Breast epithelium (tissue), 3 donors: ENCODE data around the gene MAP3K14.

Experiments
- POLR2AphosphoS5 ChIP-seq, 3 donors: sonication (generic); formaldehyde crosslinking; IDR thresholded peaks; one replicate each; pipeline ENCODE4 v1.6.1; 2017; ENCODE audit warnings: antibody characterized with exemption in 3 of 3
- TF ChIP-seq, protein P1 (sequence below), 3 donors: fragments of 450-650 bp; IDR thresholded peaks; one replicate each; pipeline ENCODE4 v1.5.1; 2016 to 2017; ENCODE audit warnings: antibody characterized with exemption in 3 of 3, mild to moderate bottlenecking in 3 of 3, moderate library complexity in 3 of 3

DNA sequence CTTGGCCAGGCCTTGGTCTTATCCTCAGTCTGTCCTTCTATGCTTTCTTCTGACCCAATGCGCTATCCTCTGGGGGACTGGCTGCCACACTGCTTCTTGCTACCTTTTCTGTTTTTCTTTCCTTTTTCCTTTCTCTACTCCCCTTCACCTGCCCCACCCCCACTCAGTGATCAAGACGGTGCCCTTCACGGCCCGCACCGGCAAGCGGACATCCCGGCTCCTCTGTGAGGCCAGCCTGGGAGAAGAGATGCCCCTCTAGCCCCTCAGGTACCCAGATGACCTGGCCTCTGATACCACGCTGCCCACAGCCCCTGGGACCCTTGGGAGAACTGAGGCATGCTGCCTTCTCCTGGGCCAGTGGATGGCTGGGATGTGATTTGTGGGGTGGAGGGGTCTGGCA is 70.5 kb downstream of the MAP3K14 start:
- TF ChIP-seq, protein P1, sequence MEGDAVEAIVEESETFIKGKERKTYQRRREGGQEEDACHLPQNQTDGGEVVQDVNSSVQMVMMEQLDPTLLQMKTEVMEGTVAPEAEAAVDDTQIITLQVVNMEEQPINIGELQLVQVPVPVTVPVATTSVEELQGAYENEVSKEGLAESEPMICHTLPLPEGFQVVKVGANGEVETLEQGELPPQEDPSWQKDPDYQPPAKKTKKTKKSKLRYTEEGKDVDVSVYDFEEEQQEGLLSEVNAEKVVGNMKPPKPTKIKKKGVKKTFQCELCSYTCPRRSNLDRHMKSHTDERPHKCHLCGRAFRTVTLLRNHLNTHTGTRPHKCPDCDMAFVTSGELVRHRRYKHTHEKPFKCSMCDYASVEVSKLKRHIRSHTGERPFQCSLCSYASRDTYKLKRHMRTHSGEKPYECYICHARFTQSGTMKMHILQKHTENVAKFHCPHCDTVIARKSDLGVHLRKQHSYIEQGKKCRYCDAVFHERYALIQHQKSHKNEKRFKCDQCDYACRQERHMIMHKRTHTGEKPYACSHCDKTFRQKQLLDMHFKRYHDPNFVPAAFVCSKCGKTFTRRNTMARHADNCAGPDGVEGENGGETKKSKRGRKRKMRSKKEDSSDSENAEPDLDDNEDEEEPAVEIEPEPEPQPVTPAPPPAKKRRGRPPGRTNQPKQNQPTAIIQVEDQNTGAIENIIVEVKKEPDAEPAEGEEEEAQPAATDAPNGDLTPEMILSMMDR (IDR thresholded peaks at IDR 0.05), result no peak
- TF ChIP-seq POLR2AphosphoS5 (IDR thresholded peaks at IDR 0.05), result no peak
